HepG2 (cell line): ENCODE data around the gene GON7. TPM values are rescaled to one million over a fixed set of nuclear protein-coding genes. Genes with fewer than 3 reads are reported as not detected.

Experiments used
- ARHGAP35 ChIP-seq: sonication (generic); formaldehyde crosslinking; IDR thresholded peaks from 2 replicates; pipeline ENCODE4 v1.9.0; 2022; ENCODE audit warnings: mild to moderate bottlenecking, inconsistent platforms, moderate library complexity, missing genetic modification reagents, borderline replicate concordance
- KDM5B ChIP-seq: sonication (generic); formaldehyde crosslinking; IDR thresholded peaks from 2 replicates; pipeline ENCODE4 v1.4.0; 2020; ENCODE audit warnings: missing genetic modification reagents, mild to moderate bottlenecking, borderline replicate concordance
- KLF16 ChIP-seq, 2 experiments: sonication (generic) in 1 of 2; formaldehyde crosslinking in 1 of 2; IDR thresholded peaks; 2 replicates each; pipeline versions ENCODE4 v1.6.1 to v1.8.0; 2016 to 2023; ENCODE audit warnings: missing genetic modification reagents in 2 of 2, missing compliant biosample characterization in 1 of 2
- KLF6 ChIP-seq: IDR thresholded peaks from 2 replicates; pipeline ENCODE4 v1.8.0; 2016; ENCODE audit warnings: missing biosample characterization, missing genetic modification reagents
- RAD51 ChIP-seq: fragments of 450-650 bp; IDR thresholded peaks from 2 replicates; pipeline ENCODE4 v1.6.1; 2016; ENCODE audit warnings: borderline replicate concordance
- SMAD9 ChIP-seq: sonication (generic); formaldehyde crosslinking; IDR thresholded peaks from 2 replicates; pipeline ENCODE4 v1.5.1; 2020; ENCODE audit warnings: mild to moderate bottlenecking, missing genetic modification reagents
- SOX13 ChIP-seq, 3 experiments: fragments of 450-650 bp in 1 of 3; sonication (generic) in 1 of 3; formaldehyde crosslinking in 1 of 3; IDR thresholded peaks in 2 of 3; conservative IDR thresholded peaks in 1 of 3; 2 replicates each; pipeline versions ENCODE4 v1.5.0 to v1.6.1; 2016 to 2020; ENCODE audit warnings: antibody characterized with exemption in 1 of 3, mild to moderate bottlenecking in 1 of 3, missing compliant biosample characterization in 1 of 3, missing genetic modification reagents in 1 of 3, moderate library complexity in 1 of 3
- SUZ12 ChIP-seq: fragments of 150-350 bp; IDR thresholded peaks from 2 replicates; pipeline ENCODE4 v1.6.1; 2014; ENCODE audit warnings: low read depth, low read length
- TARDBP ChIP-seq: sonication (generic); formaldehyde crosslinking; IDR thresholded peaks from 2 replicates; pipeline ENCODE4 v1.8.0; 2022; ENCODE audit warnings: mild to moderate bottlenecking, missing genetic modification reagents
- TBX2 ChIP-seq: sonication (generic); formaldehyde crosslinking; IDR thresholded peaks from 2 replicates; pipeline ENCODE4 v1.5.0; 2020; ENCODE audit warnings: missing genetic modification reagents, mild to moderate bottlenecking, borderline replicate concordance
- ZKSCAN1 ChIP-seq: fragments of 150-350 bp; IDR thresholded peaks from 2 replicates; pipeline ENCODE4 v1.6.1; 2014; ENCODE audit warnings: low read length
- ZNF691 ChIP-seq: sonication (generic); formaldehyde crosslinking; IDR thresholded peaks from 2 replicates; pipeline ENCODE4 v1.4.0; 2020; ENCODE audit warnings: missing genetic modification reagents, low read depth, mild to moderate bottlenecking, borderline replicate concordance
- ZNF761 ChIP-seq: sonication (generic); formaldehyde crosslinking; conservative IDR thresholded peaks from 2 replicates; pipeline ENCODE4 v1.4.0; 2020; ENCODE audit warnings: mild to moderate bottlenecking, missing genetic modification reagents
- ZNF784 ChIP-seq: sonication (generic); formaldehyde crosslinking; IDR thresholded peaks from 2 replicates; pipeline ENCODE4 v1.5.1; 2020; ENCODE audit warnings: missing genetic modification reagents, mild to moderate bottlenecking, borderline replicate concordance
- polyA plus RNA-seq, 8 experiments: library from polyadenylated mRNA; depleted of rRNA in 3 of 8; stranded (reverse) in 7 of 8; unstranded in 1 of 8; fragments of >200 nt; fragmentation: Illumina TruSeq in 4 of 8; extraction: Trizol in 4 of 8; gene quantifications; 2 replicates each; pipeline versions ENCODE4 v1.2.1 to v1.2.3, GENCODE V29; 2011 to 2016; ENCODE audit warnings: low read depth in 4 of 8, missing spikeins in 1 of 8, mixed read lengths in 1 of 8; ENCODE audit not compliant: insufficient read depth in 1 of 8
- total RNA-seq, 5 experiments: library from RNA; depleted of rRNA; stranded (reverse); fragments of >200 nt; fragmentation: Illumina TruSeq; extraction: Trizol; gene quantifications; 2 replicates each; pipeline ENCODE4 v1.2.3, GENCODE V29; 2016; ENCODE audit warnings: low read depth in 1 of 5
- TF ChIP-seq, protein P1 (sequence below): sonication (generic); formaldehyde crosslinking; IDR thresholded peaks from 2 replicates; pipeline ENCODE4 v1.4.0; 2020; ENCODE audit warnings: mild to moderate bottlenecking, low read depth, missing genetic modification reagents
- TF ChIP-seq, protein P2 (sequence below): sonication (generic); formaldehyde crosslinking; IDR thresholded peaks from 2 replicates; pipeline ENCODE4 v1.4.0; 2020; ENCODE audit warnings: mild to moderate bottlenecking, missing genetic modification reagents, borderline replicate concordance

GON7 gene
- total and polyA plus RNA-seq, 2 of the 13 experiments (the other 11 are each of a cell fraction or from before 2014, with no cell fraction given) = 11.9 to 28.0 TPM

DNA sequence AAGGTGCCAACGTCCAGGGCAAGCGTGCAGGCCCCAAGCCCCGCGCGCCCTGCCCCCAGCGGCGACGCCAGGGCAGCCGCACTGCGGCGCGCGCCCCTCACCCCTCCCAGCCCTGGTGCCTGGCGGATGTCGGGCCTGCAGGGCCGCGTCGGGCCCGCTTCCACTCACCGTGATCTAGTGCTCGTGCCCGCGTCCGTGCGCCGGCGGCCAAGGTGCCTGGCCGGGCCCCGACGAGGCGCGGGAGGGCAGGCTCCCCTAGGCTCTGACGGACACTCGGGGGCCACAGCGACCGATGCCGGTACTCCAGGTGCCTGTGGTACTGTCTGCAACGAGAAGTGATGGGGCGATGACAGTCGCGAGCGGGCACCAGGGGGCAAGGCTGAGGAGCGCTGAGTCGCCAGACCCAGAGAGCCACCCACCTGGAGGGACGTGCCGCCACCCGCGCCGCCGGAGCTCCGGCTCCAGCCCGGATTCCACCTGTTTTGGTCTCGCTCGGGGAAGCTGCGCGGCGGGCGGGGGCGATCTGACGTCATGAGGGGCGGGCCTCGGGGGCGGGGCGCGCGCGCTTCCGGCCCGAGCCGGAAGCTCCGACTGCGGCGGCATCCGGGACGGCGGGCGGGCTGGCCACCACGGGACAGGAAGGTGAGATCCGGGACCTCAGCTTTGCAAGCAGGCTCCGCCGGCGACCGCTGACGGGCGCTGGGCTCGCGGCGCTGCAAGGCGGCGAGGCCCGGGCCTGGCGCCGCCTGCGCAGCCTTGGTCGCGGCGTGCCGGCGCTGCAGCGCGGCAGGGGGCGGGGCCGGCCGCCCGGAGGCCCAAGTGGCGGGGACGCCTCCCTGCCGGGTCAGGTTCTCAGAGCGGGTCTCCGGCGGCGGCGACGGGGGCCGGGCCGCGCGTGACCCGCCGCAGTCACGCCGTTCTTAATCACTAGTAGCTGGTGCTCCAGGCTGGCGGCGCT is 22.2 kb downstream of the GON7 start, which contains the start of the genes LYSET and MOAP1 (continued):
- no peak for TF ChIP-seq SOX13 (IDR thresholded peaks at IDR 0.05)
- TF ChIP-seq SOX13 (CRISPR knock-in tag; conservative IDR thresholded peaks at IDR 0.05 in 1 of 2, IDR thresholded peaks at IDR 0.05 in 1 of 2) = 0 out of 4 replicates have a peak, but pooled peaks of 1 of the 2 experiments have one; percentile 4
- TF ChIP-seq KDM5B = peak; percentile 82
- no peak for TF ChIP-seq SMAD9 (CRISPR knock-in tag)
- TF ChIP-seq RAD51 = no peak
- peak; percentile 43; the same call in 1 of the 2 replicates for TF ChIP-seq ARHGAP35 (CRISPR knock-in tag)
- TF ChIP-seq, protein P1, sequence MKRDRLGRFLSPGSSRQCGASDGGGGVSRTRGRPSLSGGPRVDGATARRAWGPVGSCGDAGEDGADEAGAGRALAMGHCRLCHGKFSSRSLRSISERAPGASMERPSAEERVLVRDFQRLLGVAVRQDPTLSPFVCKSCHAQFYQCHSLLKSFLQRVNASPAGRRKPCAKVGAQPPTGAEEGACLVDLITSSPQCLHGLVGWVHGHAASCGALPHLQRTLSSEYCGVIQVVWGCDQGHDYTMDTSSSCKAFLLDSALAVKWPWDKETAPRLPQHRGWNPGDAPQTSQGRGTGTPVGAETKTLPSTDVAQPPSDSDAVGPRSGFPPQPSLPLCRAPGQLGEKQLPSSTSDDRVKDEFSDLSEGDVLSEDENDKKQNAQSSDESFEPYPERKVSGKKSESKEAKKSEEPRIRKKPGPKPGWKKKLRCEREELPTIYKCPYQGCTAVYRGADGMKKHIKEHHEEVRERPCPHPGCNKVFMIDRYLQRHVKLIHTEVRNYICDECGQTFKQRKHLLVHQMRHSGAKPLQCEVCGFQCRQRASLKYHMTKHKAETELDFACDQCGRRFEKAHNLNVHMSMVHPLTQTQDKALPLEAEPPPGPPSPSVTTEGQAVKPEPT (CRISPR knock-in tag) = no peak
- peak; percentile 70; the same call in 1 of the 2 replicates for TF ChIP-seq ZNF761 (CRISPR knock-in tag)
- TF ChIP-seq TARDBP (CRISPR knock-in tag) = no peak; the same call in 1 of the 2 replicates
- peak; percentile 58 for TF ChIP-seq TBX2 (CRISPR knock-in tag)
- TF ChIP-seq SUZ12 = no peak
- TF ChIP-seq KLF16 (CRISPR knock-in tag; IDR thresholded peaks at IDR 0.05) = peak in 1 of 2 experiments; percentile 58; a peak in 1 of 4 replicates
- peak; percentile 79; the same call in 1 of the 2 replicates for TF ChIP-seq ZNF691 (CRISPR knock-in tag)
- TF ChIP-seq ZKSCAN1 = no peak
- TF ChIP-seq KLF6 (CRISPR knock-in tag) = 0 out of 2 replicates have a peak, but pooled peaks have one; percentile 45
- peak; percentile 87 for TF ChIP-seq ZNF784
- TF ChIP-seq, protein P2, sequence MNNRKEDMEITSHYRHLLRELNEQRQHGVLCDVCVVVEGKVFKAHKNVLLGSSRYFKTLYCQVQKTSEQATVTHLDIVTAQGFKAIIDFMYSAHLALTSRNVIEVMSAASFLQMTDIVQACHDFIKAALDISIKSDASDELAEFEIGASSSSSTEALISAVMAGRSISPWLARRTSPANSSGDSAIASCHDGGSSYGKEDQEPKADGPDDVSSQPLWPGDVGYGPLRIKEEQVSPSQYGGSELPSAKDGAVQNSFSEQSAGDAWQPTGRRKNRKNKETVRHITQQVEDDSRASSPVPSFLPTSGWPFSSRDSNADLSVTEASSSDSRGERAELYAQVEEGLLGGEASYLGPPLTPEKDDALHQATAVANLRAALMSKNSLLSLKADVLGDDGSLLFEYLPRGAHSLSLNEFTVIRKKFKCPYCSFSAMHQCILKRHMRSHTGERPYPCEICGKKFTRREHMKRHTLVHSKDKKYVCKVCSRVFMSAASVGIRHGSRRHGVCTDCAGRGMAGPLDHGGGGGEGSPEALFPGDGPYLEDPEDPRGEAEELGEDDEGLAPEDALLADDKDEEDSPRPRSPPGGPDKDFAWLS (CRISPR knock-in tag) = no peak
